HL-60 (cell line): ENCODE measurements around the gene COL28A1.

ENCODE experiments used
- DNase-seq, 2 experiments: peaks; one replicate each; pipeline ENCODE4 v3.0.0-alpha.2; 2010 to 2020; ENCODE audit warnings: low read depth in 1 of 2, low spot score in 1 of 2
- H3K27ac ChIP-seq: fragments of 250-450 bp; sonication (Bioruptor Pico); replicated peaks from 2 replicates; pipeline ENCODE4 v1.5.1; 2020; ENCODE audit warnings: mild to moderate bottlenecking, moderate library complexity
- H3K27me3 ChIP-seq: fragments of 250-450 bp; sonication (Bioruptor Pico); 2 replicates; pipeline ENCODE4 v1.5.1; 2021; ENCODE audit warnings: mild to moderate bottlenecking, moderate library complexity; ENCODE audit not compliant: insufficient read depth, poor library complexity, severe bottlenecking
- H3K4me3 ChIP-seq: replicated peaks from 2 replicates; pipeline ENCODE4 v1.5.1; 2011; ENCODE audit warnings: mild to moderate bottlenecking, control low read depth, low read length; ENCODE audit not compliant: insufficient read depth
- GABPA ChIP-seq: IDR thresholded peaks from 2 replicates; pipeline ENCODE4 v1.6.1; 2012; ENCODE audit warnings: low read depth
- POLR2AphosphoS5 ChIP-seq: IDR thresholded peaks from 2 replicates; pipeline ENCODE4 v1.6.1; 2012; ENCODE audit warnings: low read depth
- SPI1 ChIP-seq: IDR thresholded peaks from 2 replicates; pipeline ENCODE4 v1.6.1; 2012; ENCODE audit warnings: low read depth, mild to moderate bottlenecking, borderline replicate concordance
- TF ChIP-seq, protein P1 (sequence below): IDR thresholded peaks from one replicate; pipeline ENCODE4 v1.5.1; 2011; ENCODE audit warnings: low read length, control low read depth, inconsistent platforms; ENCODE audit not compliant: insufficient read depth
- TF ChIP-seq, protein P2 (sequence below): IDR thresholded peaks from 2 replicates; pipeline ENCODE4 v1.6.1; 2012; ENCODE audit warnings: low read depth; ENCODE audit not compliant: insufficient replicate concordance

Gene COL28A1

DNA sequence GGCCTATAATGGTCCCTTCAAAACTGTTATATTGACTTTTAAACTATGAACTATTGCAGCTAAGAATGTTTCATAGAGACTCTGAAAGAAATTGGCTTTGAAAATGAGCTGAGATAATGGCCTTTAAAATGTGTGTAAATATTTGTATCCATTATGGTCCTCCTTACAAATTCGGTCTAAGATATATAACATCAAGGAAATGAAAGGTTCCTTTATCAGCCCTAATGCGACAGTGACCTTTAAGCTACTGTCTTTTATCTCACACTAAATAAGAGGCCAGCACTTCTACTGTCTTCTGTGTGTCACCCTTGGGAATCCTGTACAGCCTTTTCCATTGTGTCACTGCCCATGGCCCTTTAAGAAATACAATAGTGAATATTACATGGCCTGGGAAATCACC, 19.5 kb downstream of the COL28A1 start:
- H3K4me3 ChIP-seq = no peak overlapping the region
- DNase-seq = no peak
- no peak overlapping the region for H3K27ac ChIP-seq
- TF ChIP-seq, protein P1, sequence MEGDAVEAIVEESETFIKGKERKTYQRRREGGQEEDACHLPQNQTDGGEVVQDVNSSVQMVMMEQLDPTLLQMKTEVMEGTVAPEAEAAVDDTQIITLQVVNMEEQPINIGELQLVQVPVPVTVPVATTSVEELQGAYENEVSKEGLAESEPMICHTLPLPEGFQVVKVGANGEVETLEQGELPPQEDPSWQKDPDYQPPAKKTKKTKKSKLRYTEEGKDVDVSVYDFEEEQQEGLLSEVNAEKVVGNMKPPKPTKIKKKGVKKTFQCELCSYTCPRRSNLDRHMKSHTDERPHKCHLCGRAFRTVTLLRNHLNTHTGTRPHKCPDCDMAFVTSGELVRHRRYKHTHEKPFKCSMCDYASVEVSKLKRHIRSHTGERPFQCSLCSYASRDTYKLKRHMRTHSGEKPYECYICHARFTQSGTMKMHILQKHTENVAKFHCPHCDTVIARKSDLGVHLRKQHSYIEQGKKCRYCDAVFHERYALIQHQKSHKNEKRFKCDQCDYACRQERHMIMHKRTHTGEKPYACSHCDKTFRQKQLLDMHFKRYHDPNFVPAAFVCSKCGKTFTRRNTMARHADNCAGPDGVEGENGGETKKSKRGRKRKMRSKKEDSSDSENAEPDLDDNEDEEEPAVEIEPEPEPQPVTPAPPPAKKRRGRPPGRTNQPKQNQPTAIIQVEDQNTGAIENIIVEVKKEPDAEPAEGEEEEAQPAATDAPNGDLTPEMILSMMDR = no peak
- no peak for TF ChIP-seq GABPA
- no peak for TF ChIP-seq SPI1
- TF ChIP-seq, protein P2, sequence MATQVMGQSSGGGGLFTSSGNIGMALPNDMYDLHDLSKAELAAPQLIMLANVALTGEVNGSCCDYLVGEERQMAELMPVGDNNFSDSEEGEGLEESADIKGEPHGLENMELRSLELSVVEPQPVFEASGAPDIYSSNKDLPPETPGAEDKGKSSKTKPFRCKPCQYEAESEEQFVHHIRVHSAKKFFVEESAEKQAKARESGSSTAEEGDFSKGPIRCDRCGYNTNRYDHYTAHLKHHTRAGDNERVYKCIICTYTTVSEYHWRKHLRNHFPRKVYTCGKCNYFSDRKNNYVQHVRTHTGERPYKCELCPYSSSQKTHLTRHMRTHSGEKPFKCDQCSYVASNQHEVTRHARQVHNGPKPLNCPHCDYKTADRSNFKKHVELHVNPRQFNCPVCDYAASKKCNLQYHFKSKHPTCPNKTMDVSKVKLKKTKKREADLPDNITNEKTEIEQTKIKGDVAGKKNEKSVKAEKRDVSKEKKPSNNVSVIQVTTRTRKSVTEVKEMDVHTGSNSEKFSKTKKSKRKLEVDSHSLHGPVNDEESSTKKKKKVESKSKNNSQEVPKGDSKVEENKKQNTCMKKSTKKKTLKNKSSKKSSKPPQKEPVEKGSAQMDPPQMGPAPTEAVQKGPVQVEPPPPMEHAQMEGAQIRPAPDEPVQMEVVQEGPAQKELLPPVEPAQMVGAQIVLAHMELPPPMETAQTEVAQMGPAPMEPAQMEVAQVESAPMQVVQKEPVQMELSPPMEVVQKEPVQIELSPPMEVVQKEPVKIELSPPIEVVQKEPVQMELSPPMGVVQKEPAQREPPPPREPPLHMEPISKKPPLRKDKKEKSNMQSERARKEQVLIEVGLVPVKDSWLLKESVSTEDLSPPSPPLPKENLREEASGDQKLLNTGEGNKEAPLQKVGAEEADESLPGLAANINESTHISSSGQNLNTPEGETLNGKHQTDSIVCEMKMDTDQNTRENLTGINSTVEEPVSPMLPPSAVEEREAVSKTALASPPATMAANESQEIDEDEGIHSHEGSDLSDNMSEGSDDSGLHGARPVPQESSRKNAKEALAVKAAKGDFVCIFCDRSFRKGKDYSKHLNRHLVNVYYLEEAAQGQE = no peak
- no peak for TF ChIP-seq POLR2AphosphoS5
- no peaks in the 10 kb centered on the region for H3K27me3 ChIP-seq

DNA sequence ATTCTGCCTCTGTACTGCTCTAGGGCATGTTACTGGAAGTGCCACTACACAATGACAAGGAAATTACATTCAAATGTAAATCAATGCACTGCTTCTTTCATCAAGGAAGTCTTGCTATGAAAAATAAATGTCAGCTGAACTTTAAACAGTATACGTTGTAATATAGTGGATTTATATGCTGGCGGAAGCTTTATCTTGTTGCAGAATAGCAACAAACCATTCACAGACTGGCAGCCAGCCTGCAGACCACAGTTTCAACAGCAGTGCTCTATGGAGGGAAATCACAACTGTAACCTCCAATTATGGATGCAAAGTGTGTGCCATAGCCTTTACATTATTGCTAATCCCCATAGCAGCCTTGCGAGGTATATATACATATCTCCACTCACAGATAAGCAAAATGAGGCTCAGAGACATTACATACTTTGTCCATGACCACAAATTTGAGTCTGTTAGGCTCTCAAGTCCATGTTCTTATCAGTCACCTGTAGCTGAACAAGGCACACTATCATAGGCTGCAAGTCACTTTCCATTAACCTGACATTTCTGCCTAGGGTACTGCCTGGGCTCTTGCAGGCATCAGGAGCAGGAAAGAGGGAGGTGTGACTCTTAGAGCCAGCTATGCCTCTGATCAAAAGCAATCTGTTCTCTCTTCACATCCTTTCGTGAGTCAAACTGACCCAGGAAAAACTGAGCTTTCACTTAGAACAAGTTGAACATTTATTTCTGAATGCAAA, 22.6 kb downstream of the COL28A1 start:
- H3K27me3 ChIP-seq = no peaks in the 10 kb centered on the region
- no peak overlapping the region for H3K27ac ChIP-seq
- TF ChIP-seq SPI1 (no peak), GABPA (no peak), POLR2AphosphoS5 (no peak)
- TF ChIP-seq, protein P1 = no peak
- TF ChIP-seq, protein P2 = no peak
- no peak for DNase-seq
- H3K4me3 ChIP-seq = no peak overlapping the region

DNA sequence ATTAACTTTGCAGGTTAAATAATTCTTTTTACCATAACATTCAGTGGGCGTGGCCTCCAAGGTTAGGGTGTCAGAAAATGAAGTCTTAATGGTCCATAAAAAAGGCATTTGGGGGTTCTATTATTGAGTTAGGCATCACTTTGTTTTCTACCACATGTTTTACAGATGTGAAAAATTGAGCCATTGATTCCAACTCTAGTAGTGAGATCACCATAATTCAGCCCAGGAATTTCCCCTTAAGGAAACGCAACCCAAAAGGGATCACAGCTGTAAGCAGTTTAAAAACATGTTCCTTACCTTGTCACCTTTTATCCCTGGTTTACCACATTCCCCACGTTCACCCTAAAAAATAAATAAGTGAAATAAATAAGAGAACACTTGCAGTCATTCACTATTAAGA, 24.9 kb downstream of the COL28A1 start:
- no peak overlapping the region for H3K4me3 ChIP-seq
- TF ChIP-seq SPI1 = no peak
- TF ChIP-seq, protein P2 = no peak
- TF ChIP-seq, protein P1 = no peak
- TF ChIP-seq POLR2AphosphoS5 = no peak
- TF ChIP-seq GABPA = no peak
- H3K27me3 ChIP-seq = no peaks in the 10 kb centered on the region
- no peak for DNase-seq
- H3K27ac ChIP-seq = no peak overlapping the region
